GM18517 (cell line): ENCODE measurements around the gene ELOVL1.

ENCODE experiments used
- ATAC-seq: cut with Tn5 transposase; IDR thresholded peaks from one replicate; pipeline ENCODE4 v1.9.1; 2021; ENCODE audit warnings: mild to moderate bottlenecking, moderate library complexity; ENCODE audit not compliant: unreplicated experiment

ELOVL1 gene

GRCh38 chr1:43358121-43358745 lies 9.6 kb downstream of the ELOVL1 start:
- ATAC-seq: no peak

- ATAC-seq: no peak
Observed at GRCh38 chr1:43357251-43357650, 10.6 kb downstream of the ELOVL1 start.

- no peak for ATAC-seq
Observed at GRCh38 chr1:43354936-43355335, 12.9 kb downstream of the ELOVL1 start.

GRCh38 chr1:43354471-43354870 lies 13.3 kb downstream of the ELOVL1 start:
- no peak for ATAC-seq

GRCh38 chr1:43352881-43353280 lies 14.9 kb downstream of the ELOVL1 start:
- ATAC-seq: no peak

GRCh38 chr1:43352351-43352705 lies 15.5 kb downstream of the ELOVL1 start:
- ATAC-seq: no peak

- no peak for ATAC-seq
Observed at GRCh38 chr1:43351421-43352350, 16.1 kb downstream of the ELOVL1 start.

- ATAC-seq: no peak
Observed at GRCh38 chr1:43350976-43351375, 16.8 kb downstream of the ELOVL1 start.

GRCh38 chr1:43349594-43350306 lies 18.1 kb downstream of the ELOVL1 start:
- no peak for ATAC-seq

GRCh38 chr1:43348809-43349593 lies 18.8 kb downstream of the ELOVL1 start:
- ATAC-seq: no peak

- no peak for ATAC-seq
Observed at GRCh38 chr1:43348343-43348808, 19.4 kb downstream of the ELOVL1 start.

GRCh38 chr1:43346636-43347035 lies 21.2 kb downstream of the ELOVL1 start:
- ATAC-seq: no peak

GRCh38 chr1:43345120-43345519 lies 22.7 kb downstream of the ELOVL1 start:
- ATAC-seq: no peak

GRCh38 chr1:43344267-43344850 lies 23.5 kb downstream of the ELOVL1 start:
- no peak for ATAC-seq

GRCh38 chr1:43340559-43340958 lies 27.3 kb downstream of the ELOVL1 start:
- ATAC-seq: no peak

- ATAC-seq: no peak
Observed at GRCh38 chr1:43339584-43340232, 28.1 kb downstream of the ELOVL1 start.

- ATAC-seq: no peak
Observed at GRCh38 chr1:43338001-43338400, 29.8 kb downstream of the ELOVL1 start.

- no peak for ATAC-seq
Observed at GRCh38 chr1:43337588-43337987, 30.2 kb downstream of the ELOVL1 start, which contains the start of gene MPL. Gene MPL (plus strand): TSS chr1:43337818. CDS start chr1:43337849, 31 bp downstream.

GRCh38 chr1:43334453-43335205 lies 33.2 kb downstream of the ELOVL1 start:
- no peak for ATAC-seq
